ENCODE data around the gene PLD3. TPM values are rescaled to one million over a fixed set of nuclear protein-coding genes. Genes with fewer than 3 reads are reported as not detected.

Gene PLD3
- total RNA-seq, 4 donors from 2014 or later, result 108 to 372 (median 158) TPM

DNA sequence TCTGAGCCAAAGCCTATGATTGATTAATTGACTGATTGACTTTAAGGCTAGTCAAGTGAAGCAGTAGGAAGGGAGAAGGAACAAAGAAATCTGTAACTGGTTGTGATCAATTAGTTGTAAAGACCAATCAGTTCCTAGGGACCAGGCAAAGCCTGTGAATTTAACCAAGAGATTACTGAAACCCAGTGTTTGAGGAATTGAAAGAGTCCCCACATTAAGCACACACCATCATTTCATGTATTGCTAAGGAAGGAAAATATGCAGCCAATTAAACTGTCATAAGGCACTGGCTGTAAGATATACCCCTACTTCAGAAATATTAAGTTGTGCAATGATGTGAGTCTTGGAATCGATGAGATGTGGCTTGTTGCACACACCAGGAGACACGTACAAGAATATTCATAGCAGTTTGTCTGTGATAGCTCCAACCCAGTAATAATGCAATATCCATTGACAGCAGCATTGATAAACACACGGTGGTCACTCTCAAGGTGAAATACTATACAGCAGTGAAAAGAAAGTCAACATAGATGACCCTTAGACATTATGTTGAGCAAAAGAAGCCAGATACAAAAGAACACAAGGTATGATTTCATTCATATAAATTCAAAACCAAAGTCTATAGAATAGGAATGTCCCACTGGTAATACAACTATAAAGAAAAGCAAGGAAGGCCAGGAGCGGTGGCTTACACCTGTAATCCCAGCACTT lies 9.3 kb upstream of the PLD3 start:
- Histone ChIP-seq H3K27ac (no peak overlapping the region), H3K27me3 (no peaks in the 10 kb centered on the region), H3K4me1 (no peaks in the 10 kb centered on the region), H3K4me3 (no peak overlapping the region), H3K36me3 (no peaks in the 10 kb centered on the region), H3K9me3 (no peaks in the 10 kb centered on the region)
- intact Hi-C loops (cut with DNase I; ENCODE audit: low total_unique reads), result no loop called here
- TF ChIP-seq, protein P1, sequence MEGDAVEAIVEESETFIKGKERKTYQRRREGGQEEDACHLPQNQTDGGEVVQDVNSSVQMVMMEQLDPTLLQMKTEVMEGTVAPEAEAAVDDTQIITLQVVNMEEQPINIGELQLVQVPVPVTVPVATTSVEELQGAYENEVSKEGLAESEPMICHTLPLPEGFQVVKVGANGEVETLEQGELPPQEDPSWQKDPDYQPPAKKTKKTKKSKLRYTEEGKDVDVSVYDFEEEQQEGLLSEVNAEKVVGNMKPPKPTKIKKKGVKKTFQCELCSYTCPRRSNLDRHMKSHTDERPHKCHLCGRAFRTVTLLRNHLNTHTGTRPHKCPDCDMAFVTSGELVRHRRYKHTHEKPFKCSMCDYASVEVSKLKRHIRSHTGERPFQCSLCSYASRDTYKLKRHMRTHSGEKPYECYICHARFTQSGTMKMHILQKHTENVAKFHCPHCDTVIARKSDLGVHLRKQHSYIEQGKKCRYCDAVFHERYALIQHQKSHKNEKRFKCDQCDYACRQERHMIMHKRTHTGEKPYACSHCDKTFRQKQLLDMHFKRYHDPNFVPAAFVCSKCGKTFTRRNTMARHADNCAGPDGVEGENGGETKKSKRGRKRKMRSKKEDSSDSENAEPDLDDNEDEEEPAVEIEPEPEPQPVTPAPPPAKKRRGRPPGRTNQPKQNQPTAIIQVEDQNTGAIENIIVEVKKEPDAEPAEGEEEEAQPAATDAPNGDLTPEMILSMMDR (IDR thresholded peaks at IDR 0.05), result no peak
- TF ChIP-seq POLR2A (IDR thresholded peaks at IDR 0.05), result no peak
- DNase-seq, result no peak

DNA sequence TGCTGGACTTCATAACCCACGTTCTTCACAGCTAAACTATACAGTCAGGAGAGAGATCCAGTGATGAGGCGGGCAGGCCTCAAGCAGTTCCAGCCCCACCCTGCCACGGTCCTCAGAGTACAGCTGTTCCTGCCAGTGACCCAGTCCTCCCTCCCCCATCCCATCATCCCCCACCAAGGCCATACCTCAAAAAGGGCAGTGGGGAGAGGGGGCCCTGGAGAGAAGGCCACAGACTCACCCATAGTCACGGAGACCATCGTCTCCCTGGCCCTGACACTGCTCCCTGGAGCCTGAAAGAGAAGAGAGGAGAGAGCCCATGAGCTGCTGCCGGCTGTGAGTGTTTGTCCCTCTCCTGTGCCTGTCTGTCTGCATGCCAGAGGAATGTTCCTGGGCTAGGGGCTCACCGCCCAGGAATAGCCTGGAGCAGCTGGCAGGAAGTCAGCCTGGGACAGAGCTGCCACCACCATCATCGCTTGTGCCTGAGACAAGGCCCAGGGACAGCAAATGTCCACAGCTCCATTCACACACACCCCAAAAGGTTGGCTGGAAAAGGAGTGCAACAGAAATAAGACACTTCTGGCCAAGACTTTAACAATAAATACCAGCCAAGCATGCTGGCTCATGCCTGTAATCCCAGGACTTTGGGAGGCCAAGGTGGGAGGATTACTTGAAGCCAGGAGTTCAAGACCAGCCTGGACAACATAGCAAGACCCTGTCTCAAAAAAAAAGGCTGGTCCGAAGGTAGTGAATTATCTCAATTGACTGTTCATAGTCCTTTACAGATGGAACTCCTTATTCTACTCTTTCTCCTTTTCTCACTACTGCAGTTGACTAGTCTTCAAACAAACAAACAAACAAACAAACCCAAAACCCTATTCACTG lies 6.7 kb upstream of the PLD3 start:
- intact Hi-C loops (cut with DNase I; ENCODE audit: low total_unique reads), result no loop called here
- H3K9me3 ChIP-seq, result no peaks in the 10 kb centered on the region
- H3K36me3 ChIP-seq, result no peaks in the 10 kb centered on the region
- TF ChIP-seq POLR2A (IDR thresholded peaks at IDR 0.05), result no peak
- TF ChIP-seq, protein P1 (IDR thresholded peaks at IDR 0.05), result no peak
- H3K27me3 ChIP-seq, result no peaks in the 10 kb centered on the region
- H3K4me1 ChIP-seq, result no peaks in the 10 kb centered on the region
- no peak for DNase-seq
- H3K4me3 ChIP-seq, result no peak overlapping the region
- H3K27ac ChIP-seq, result no peak overlapping the region

DNA sequence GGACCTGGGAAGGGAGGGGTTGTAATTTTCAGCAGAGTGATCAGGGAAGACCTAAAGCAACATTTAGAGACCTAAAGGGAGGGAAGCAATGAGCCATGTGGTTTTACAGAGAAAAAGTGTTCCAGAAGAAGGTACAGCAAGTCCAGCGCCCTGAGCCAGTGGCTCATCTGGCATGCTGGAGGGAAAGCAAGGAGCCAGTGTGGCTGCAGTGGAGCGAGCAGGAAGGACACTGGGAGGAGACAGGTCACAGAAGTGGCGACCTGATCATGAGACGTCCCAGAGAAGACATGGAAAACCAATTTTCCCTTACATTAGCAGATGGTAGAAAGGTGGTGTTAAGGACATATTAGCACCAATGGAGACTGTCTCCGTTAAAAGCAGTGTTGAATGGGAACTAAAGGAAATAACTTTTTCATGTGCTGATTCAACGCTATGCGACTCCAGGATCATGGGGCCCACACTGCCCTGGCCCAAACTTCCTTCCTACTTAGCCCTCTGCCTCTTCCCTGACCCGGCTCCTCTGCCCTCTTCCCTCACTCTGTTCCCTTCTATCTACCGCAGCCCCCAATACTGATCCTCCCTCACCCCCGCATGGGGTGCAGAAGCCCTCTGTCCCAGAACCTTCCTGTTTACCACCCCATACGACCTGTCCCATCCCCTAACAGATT lies 5.7 kb upstream of the PLD3 start:
- Histone ChIP-seq H3K4me1 (no peaks in the 10 kb centered on the region), H3K27me3 (no peaks in the 10 kb centered on the region), H3K9me3 (no peaks in the 10 kb centered on the region), H3K27ac (no peak overlapping the region), H3K4me3 (no peak overlapping the region), H3K36me3 (no peaks in the 10 kb centered on the region)
- TF ChIP-seq POLR2A (IDR thresholded peaks at IDR 0.05), result no peak
- TF ChIP-seq, protein P1 (IDR thresholded peaks at IDR 0.05), result no peak
- intact Hi-C loops (cut with DNase I; ENCODE audit: low total_unique reads), result no loop called here
- DNase-seq, result no peak

DNA sequence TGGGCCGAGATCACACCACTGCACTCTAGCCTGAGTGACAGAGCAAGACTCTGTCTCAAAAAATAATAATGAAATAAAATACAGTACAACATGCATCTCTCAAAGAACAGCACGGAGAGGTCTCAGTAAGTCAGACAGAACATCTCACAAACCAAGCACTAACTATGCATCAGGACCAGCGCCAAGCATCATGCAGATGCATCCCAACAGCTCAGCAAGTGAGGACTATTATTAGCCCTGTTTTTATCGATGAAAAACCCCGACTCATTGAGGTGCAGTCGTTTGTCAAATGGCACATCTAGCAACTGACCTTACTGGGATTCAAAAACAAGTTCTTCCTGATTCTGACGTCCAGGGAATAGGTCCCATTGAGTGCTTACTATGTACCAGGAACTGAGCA lies 4.1 kb upstream of the PLD3 start:
- Histone ChIP-seq H3K27ac (no peak overlapping the region), H3K27me3 (no peaks in the 10 kb centered on the region), H3K36me3 (no peaks in the 10 kb centered on the region), H3K4me1 (peaks cover 0 to 1% of the 10 kb centered on the region in 2 donors), H3K9me3 (no peaks in the 10 kb centered on the region), H3K4me3 (no peak overlapping the region)
- no peak for DNase-seq
- no peak for TF ChIP-seq POLR2A (IDR thresholded peaks at IDR 0.05)
- TF ChIP-seq, protein P1 (IDR thresholded peaks at IDR 0.05), result no peak
- intact Hi-C loops (cut with DNase I; ENCODE audit: low total_unique reads), result no loop called here

Data from uterus (tissue), 4 donors.